HG03575 (cell line): ENCODE results near the gene ZFTA.
"Not testable (repeated sequence)": the region's sequence is repeated elsewhere in the genome, so short reads cannot be mapped to it uniquely, and the experiment has no call there.

Source experiments
- ATAC-seq: cut with Tn5 transposase; IDR thresholded peaks from one replicate; pipeline ENCODE4 v1.9.1; 2021; ENCODE audit not compliant: unreplicated experiment, insufficient number of reproducible peaks, low FRiP score; ENCODE audit errors: extremely low read depth

ZFTA gene

DNA sequence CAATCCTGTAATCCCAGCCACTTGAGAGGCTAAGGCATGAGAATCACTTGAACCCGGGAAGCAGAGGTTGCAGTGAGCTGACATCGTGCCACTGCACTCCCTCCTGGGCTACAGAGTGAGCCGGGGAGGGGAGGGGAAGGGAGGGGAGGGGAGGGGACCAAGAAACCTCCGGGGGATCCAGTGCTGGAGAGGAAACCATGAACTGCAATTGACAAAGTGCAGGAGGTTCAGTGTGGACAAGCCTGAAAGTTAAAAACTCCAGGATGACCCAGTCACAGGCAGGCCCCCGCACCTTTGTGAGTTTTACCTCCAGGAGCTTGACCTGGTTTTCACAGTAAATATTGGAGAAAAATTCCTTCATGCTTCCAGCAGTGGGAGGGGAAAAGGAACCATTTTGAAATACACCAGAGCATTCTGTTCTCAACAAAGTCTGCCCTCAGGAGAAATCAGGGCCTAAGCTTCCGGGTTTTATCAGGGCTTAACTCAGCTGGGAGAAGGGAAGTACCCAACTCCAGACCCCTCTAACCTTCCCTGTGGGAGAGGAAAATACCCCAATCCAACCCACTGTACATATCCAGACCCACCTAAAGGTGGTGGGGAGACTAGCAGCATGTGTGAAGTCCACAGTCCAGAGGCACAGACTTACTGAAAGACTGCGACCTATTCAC is 15.5 kb upstream of the ZFTA start:
- no peak for ATAC-seq

DNA sequence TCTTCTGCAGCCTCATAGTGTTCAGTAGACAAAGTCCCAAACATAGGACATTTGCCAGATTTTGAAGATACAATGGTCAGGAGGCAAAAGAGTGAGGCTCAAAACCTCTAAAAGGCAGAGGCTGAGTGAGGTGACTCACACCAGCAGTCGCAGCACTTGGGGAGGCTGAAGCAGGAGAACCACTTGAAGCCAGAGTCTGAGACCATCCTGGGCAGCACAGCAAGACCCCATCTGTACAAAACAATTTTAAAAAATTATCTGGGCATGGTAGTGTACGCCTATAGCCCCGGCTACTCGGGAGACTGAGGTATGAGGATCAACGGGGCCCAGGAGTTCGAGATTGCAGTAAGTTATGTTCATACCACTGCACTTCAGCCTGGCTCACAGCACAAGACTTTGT is 14.2 kb upstream of the ZFTA start:
- no peak for ATAC-seq

DNA sequence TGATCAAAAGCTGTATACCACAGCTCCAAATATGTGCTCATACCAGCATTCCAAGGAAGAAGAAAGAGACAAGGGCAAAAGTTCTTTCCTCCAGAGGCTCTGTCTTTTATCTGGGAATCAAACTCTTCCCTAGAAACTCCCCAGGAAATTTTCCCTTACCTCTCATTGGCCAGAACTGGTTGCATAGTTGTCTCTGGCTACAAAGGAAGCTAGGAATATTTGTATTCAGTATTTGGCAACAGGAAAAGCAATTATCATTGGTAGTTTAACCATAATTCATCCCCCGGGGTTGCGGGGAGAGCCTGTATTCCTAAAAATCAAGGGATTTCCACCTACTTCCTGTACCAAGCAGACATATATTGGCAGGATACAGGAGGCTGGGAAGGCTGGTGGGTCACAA is 10.5 kb upstream of the ZFTA start:
- ATAC-seq = no peak

DNA sequence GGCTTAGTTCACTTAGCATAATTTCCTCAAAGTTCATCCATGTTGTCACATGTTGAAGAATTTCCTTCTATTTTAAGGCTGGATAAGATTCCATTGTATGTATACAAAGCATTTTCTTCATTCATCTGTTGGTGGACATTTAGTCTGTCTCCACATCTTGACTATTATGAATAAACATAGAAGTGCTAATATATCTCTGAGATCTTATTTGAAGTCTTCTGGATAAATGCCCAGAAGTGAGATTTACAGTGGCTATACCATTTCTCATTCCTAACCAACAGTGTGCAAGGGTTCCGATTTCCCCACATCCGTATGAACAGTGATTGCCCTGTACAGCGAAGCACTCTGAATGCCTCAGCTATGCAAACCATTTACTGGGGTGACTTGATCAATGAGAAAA is 6.6 kb upstream of the ZFTA start:
- no peak for ATAC-seq

DNA sequence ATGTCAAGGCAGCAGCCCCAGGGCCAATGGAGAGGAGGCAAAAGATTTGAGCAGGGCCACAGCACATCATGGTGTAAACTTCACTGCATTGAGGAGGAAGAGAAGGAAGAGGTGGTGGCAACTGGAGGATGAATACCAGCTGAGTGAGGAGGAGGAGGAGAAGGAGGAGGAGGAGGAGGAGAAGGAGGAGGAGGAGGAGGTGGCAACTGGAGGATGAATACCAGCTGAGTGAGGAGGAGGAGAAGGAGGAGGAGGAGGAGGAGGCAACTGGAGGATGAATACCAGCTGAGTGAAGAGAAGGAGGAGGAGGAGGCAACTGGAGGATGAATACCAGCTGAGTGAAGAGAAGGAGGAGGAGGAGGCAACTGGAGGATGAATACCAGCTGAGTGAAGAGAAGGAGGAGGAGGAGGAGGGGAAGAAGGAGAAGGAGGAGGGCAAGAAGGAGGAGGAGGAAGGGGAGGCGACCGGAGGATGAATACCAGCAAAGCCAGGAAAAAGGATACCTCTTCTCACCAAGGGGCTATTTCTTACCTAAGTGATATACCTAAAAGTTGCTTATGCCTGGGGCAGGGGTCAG is 3.3 kb upstream of the ZFTA start:
- not testable (repeated sequence) for ATAC-seq

DNA sequence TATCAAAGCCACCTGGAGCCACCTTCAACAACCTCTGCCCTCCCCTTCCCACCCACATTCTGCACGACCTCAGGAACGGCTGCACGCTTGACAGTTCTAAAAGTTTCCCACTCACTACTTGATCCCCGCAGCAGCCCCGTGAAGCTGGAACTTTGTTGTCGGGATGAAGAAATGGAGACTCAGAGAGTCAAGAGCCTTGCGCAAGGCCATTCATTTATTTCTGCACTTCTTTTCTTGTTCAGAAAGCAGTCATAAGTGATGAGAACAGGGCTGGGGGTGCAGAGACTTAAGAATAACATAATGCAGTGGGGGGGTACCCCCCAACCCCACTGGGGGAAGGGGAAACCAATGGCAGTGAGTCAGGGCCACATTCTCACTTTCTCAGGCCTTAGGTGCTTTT is 2.2 kb upstream of the ZFTA start:
- no peak for ATAC-seq

DNA sequence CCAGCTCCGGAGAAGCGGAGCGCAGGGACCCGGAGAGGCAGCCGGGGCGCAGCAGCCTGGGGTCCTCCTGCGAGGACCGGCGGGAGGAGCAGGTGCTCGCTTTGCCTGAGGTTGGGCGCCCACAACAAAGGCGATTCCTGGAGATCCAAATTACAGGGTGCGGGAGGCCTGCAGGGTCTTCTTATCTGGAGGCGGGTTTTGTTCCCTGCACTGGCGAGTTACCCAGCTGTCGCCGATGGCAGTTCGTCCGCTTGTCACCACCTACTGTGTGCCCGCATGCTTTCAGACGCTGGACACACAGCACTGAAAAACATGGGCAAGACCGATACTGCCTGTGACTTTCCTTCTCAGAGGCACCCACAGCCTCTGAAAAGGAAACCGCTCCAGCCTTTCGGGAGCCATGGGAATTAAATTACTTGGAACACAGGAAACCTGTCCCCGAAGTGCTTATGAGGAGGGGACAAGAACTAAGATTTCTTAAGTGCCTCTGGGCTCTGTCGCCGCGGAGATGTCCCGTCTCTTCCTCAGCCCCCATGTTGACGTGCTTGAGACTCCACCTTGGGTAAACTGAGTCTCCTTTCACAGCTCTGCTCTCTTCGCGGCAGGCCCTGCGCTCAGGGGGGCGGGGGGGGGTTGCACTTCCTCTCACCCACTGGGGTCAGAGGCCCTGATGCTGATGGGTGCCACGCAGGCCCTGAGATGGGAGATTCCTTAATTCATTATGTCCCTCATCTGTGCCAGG is 1.3 kb upstream of the ZFTA start:
- ATAC-seq = no peak

DNA sequence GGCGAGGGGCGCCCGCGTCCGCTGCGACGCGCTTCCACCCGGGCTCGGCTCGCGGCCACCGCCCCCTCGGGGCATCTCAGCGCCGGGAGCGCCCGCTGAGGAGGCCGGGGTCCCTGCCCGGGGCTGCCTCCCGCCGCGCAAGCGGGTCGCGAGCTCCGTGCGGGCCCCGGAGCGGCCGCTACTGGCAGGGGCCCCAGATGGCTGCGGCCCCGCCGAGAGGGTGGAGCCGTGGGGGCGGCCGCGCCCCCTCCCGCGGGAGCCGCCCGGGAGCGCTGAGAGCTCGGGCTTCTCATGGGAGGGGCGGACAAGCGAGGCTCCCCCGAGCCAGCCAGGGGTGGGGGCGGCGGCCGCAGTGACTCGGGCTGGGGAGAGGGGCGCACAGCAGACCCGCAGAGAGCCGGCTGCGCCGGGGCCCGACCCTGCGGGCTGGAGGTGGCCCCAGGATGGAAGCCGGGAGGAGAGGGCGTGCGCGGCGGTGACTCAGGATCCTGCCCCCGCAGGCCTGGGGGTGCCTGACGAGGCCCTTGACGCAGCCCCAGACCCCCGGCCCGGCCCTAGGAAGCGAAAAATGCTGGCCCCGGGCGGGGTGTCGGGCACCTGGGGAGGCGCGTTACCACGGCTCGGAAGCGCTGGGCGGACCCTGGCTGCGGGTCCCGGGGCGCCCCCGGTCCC is 603 bp upstream of the ZFTA start:
- no peak for ATAC-seq

DNA sequence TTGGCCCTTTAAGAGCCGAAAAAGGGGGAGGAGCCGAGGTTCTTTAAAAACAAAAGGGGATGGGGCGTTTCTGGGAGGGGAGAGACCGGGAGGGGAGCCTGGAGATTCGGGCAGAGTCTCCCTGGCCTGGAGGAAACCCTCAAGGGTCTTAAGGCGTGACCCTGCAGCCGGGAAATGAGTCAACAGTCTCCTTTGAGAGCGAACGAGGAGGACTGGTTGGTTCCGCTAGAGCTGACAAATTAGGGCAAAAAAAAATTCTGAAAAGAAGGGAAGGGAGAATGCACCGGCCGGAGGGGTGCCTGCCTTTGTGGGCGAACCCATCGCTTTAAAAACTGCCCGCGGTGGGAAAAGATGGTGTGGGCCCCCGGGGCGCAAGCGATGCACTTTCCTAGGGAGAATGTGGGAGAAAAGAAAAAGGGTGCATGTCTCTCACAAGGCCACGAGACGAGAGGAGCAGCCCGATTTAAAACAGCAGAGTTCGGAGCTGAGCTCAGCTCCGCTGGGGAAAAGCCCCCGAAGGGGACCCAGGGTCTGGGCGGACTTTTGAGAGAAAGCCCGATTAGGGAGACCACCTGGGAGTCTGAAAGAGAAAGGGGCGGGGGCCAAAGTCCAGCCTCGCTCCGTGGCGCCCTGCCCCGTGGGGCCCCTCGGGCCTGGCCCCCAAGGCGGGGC is 874 bp downstream of the ZFTA start:
- ATAC-seq = no peak

DNA sequence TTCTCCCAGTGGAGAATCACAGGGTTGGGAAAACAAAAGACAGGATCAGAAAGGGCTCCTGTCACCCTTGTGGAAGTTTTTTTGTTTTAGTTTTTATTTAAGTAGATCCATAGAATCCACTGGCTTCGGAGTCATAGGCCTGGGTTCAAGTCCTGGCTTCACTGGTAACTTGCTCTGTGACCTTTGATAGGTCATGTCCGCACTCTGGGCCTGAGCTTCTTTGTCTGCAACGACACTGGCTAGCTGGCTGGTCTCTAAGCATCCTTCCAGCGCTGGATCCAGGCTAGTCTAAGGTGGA is 1.4 kb downstream of the ZFTA start:
- no peak for ATAC-seq

DNA sequence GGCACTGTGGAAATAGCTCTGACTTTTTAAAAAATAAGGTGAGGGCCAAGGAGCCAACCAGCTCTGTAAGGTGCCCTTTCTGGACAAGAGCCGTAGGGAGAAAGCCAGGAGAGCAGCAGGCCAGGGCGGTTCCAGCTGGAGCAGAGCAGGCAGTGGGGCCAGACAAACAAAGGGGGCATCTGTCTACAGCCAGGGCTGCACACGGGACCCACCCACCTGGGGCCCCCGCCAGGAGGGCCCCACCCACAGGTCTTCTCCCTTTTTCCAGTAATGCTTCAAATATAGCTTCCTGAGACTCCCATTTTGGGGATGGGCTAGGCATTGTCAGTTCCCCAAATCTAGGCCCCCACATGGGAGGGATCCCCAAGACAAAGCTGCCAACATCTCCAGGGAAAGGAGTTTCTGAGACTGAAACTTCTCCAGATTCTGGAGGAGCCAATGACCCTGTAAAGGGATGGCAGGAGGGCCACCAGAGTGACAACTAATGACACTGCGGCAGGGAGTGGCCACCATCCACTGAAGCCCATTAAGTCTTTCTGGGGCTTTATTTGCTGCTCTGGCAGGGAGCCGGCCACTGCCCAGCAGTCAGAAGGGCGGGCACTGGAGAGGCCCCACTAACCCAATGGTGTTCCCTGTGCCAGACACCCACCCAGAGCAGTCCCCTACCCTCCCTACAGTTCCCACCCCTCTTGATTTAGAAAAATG is 1.9 kb downstream of the ZFTA start:
- no peak for ATAC-seq

DNA sequence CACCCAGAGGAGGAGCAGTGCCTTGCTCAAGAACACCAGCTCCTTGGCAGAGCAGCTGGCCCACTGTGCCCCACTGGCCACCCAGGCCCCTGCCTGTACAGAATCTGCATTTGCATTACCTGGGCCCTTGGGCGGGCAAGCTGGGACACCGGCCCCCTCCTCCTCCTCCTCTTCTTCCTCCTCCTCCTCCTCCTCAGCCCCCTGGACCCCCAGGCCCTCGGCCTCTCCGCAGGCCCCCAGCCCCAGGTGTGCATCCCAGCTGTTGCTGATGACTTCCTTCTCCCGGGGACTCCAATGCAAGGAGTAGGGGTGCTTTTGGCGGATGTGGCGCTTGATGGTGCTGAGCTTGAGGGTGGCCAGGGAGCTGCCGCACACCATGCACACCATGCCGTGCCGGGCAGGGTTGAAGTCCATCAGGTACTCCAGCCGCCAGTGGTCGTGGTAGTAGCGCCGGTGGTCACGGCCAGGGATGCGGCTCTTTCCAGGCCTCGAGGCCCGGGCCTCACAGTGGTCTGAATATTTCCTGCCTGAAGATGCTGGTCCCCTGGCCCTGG is 2.8 kb downstream of the ZFTA start:
- no peak for ATAC-seq

DNA sequence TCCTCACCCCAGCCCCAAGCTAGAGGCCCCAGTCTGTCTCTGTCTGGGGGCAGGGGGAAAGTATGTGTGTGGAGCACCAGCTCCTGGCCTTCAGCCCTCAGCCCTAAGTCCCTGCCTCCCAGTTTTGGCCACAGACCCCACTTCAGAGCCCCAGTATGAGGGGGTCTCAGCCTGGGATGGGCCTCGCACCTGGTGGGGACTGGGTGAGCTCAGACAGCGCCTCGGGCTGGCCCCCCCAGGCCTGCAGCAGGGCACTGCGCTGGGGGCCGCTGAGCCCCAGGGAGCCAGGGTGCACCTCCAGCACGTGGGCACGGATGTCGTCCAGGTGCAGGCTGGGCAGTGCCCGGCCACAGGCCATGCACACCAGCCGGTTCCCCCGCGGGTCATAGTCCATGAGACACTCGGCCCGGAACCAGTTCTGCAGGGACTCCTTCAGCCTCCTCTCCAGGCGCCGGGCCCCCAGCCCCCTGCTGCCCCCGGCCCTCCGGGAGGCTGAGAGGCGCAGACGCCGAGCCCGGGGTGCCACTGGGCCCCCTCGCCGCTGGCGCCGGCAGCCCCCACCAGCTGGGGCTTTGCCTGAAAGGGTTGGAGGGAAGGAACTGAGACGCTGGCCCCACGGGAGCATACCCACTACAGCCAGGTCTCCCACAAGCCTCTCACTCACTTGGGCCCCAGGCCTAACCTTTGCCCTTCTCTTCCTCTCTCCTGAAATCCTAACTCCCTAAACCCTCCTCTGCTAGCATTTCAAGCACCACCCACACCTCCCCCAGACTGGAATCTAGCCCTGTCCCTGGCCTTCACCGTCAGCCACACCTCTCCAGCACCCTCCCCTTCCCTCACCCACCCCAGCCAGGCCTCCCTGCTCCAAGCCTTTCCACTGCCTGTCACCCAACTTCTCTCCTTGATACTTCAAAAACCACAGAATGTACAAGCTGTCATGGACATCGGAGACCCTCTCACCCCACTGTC is 3.6 kb downstream of the ZFTA start:
- no peak for ATAC-seq

DNA sequence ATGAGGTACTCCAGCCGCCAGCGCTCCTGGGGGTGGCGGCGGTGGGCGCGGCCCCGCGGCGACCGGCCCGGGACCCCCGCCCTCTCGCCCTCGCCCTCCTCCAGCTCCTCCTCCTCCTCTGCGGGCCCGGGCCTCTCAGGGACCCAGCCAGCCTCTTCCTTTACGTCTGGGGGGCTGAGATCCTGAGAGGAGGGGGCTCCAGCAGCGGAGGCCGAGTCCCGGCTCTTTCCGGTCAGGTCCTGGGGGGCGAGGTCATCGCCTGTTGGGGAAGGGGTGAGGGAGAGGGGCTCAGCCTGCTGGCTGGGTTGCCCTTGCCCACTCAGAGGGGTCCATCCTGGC is 4.3 kb downstream of the ZFTA start:
- no peak for ATAC-seq

DNA sequence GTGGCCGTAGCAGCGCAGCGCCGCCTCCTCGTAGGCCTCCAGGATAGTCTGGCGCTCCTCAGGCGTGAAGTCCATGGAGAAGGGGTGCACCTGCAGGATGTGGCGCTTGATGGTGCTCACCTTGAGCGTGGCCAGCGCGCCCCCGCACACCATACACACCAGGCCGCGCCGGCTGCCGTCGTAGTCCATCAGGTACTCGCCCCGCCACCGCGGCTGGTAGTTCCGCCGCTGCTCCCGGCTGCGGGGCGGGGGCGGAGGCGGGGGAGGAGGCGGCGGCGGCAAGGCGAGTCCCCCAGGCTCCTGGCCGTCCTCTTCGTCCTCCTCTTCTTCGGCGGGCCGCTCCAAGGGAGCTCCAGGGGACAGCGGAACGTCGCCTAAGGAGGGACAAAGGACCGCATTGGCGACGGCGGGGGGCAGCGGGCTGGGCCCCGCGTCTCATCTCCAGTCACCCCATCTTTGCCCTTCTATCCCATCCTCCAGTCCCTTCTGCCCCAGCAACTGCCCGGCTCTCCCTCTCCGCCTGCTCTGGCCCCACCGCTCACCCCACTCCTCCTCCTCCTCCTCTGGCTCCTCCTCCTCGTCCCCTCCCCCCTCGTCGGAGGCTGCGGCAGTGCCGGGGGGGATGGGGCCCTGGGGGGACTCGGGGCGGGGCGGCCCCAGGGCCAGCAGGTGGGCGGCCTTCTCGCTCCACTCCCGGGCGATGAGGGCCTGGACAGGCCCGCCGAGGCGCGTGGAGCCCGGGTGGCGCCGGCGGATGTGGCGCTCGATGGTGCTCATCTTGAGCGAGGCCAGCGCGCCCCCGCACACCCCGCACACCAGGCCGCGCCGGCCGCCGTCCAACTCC is 4.9 kb downstream of the ZFTA start:
- ATAC-seq = no peak

DNA sequence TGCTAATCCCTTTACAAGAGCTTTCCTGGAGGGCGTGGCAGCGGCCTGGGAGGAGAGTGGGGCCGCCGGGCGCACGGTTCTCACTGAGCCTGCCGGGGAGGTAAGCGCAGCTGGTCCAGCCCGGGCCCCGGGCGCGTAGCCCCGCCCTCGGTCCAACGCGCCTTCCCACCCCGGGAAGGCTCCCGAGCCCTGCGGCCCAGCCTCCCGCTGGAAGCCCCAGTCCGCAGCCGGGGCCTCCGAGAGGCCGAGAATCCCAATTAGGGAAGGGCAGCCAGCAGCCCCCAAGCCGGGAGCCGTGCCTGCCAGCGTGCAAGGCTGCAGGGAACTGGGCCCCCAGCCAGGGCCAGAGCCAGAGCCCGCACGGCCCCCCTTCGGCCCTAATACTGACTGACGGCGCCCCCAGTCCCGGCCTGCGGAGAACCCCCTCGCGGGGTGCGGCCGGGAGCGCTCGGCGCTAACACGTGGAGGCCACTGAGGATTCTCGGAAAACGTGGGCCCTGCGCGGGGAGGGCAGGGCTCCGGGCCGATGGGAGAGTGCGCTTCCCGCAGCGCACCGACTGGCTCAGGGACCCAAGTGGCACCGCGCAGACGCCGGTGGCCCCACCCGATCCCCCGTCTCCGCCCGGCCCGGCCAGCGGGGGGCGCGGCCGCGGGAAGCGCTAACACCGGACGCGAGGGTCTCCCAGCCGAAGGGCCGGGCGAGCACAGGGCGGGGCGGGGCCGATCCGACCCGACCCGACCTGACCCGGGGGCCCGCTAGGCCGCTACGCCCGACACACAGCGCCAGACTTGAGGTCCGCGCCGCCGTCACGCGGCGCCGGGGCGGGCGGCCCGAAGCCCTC is 5.7 kb downstream of the ZFTA start:
- ATAC-seq = no peak
